Testis (tissue), 3 donors: Measurements from ENCODE around the gene SDK1. TPM values are rescaled to one million over a fixed set of nuclear protein-coding genes. Genes with fewer than 3 reads are reported as not detected.

Experiments
- DNase-seq: peaks from one replicate; pipeline ENCODE4 v3.0.0-alpha.2; 2019
- H3K27ac ChIP-seq, 2 donors: fragments of 200-600 bp; sonication (generic); one replicate each; pipeline ENCODE4 v1.5.1; 2019
- H3K27me3 ChIP-seq: fragments of 200-600 bp; sonication (generic); one replicate; pipeline ENCODE4 v1.5.1; 2019
- H3K36me3 ChIP-seq: fragments of 200-600 bp; sonication (generic); one replicate; pipeline ENCODE4 v1.5.1; 2017; ENCODE audit warnings: low read depth; ENCODE audit errors: missing control alignments
- H3K4me1 ChIP-seq: fragments of 200-600 bp; sonication (generic); one replicate; pipeline ENCODE4 v1.5.1; 2019
- H3K4me3 ChIP-seq, 2 donors: fragments of 200-600 bp; sonication (generic); one replicate each; pipeline ENCODE4 v1.5.1; 2017 to 2019
- H3K9me3 ChIP-seq: fragments of 200-600 bp; sonication (generic); one replicate; pipeline ENCODE4 v1.5.1; 2017
- POLR2A ChIP-seq: fragments of 450-650 bp; IDR thresholded peaks from one replicate; pipeline ENCODE4 v1.6.1; 2017; ENCODE audit warnings: antibody characterized with exemption, mild to moderate bottlenecking, moderate library complexity
- WGBS, 2 donors: methylation state at CpG; one replicate each; pipeline ENCODE4 v1.1.5; 2018; 5-methylcytosine and 5-hydroxymethylcytosine counted together
- intact Hi-C: fragments of 100-400 bp; cut with DNase I; formaldehyde crosslinking; loops from one replicate; pipeline ENCODE4 v1.15.1; 2023; ENCODE audit warnings: low total_unique reads
- polyA plus RNA-seq: library from polyadenylated mRNA; stranded (reverse); fragments of 350-450 nt; fragmentation: Illumina TruSeq; extraction: RNeasy Lipid Tissue Mini Kit (QIAGEN cat#74804); gene quantifications from one replicate; pipeline ENCODE4 v1.2.3, GENCODE V29; 2014; ENCODE audit warnings: low read depth, low replicate concordance; ENCODE audit not compliant: insufficient read depth
- total RNA-seq, 2 donors: library from RNA; depleted of rRNA; stranded (reverse); fragments of >200 nt; gene quantifications; one replicate each; pipeline ENCODE4 v1.2.3, GENCODE V29; 2016
- TF ChIP-seq, protein P1 (sequence below), 3 experiments: fragments of 450-650 bp in 2 of 3; fragments of 200-600 bp in 1 of 3; sonication (generic) in 1 of 3; IDR thresholded peaks; one replicate each; pipeline ENCODE4 v1.5.1; 2016 to 2019; ENCODE audit warnings: antibody characterized with exemption in 3 of 3, mild to moderate bottlenecking in 2 of 3, moderate library complexity in 1 of 3

The SDK1 gene
- total and polyA plus RNA-seq, 3 donors from 2014 or later: 20.0 to 36.2 (median 24.9) TPM

DNA sequence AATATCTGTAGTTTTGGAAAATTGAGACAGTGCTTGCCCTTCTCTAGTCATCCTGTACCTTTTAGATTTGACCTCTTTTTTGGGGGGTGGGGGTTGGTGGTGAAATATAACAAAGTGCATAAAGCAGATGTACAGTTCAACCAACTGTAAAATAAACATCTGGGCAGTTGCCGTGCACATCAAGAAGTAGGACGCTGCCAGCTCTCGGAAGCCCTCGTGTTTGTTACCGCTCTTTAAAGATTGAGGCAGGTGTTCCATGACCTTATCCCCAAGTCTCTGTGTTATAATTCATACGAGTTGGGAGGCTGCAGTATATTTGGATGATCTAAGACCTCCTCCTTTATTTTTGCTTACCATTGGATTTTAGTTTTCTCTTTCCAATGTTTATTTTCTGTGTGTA lies 55.1 kb downstream of the SDK1 start:
- WGBS, 2 donors: 89 to 92% methylated on average over 6 of the region's 6 CpGs
- intact Hi-C loops: no loop called here

GRCh38 chr7:3358991-3359390 lies 57.9 kb downstream of the SDK1 start:
- no peaks in the 10 kb centered on the region for H3K9me3 ChIP-seq
- no peak overlapping the region for H3K27ac ChIP-seq
- 87 to 89% methylated on average over 5 of the region's 5 CpGs for WGBS, 2 donors
- H3K36me3 ChIP-seq: no peaks in the 10 kb centered on the region
- H3K4me1 ChIP-seq: no peaks in the 10 kb centered on the region
- intact Hi-C loops: no loop called here
- H3K4me3 ChIP-seq: no peak overlapping the region
- no peaks in the 10 kb centered on the region for H3K27me3 ChIP-seq
- DNase-seq: no peak
- no peak for TF ChIP-seq POLR2A
- TF ChIP-seq, protein P1, sequence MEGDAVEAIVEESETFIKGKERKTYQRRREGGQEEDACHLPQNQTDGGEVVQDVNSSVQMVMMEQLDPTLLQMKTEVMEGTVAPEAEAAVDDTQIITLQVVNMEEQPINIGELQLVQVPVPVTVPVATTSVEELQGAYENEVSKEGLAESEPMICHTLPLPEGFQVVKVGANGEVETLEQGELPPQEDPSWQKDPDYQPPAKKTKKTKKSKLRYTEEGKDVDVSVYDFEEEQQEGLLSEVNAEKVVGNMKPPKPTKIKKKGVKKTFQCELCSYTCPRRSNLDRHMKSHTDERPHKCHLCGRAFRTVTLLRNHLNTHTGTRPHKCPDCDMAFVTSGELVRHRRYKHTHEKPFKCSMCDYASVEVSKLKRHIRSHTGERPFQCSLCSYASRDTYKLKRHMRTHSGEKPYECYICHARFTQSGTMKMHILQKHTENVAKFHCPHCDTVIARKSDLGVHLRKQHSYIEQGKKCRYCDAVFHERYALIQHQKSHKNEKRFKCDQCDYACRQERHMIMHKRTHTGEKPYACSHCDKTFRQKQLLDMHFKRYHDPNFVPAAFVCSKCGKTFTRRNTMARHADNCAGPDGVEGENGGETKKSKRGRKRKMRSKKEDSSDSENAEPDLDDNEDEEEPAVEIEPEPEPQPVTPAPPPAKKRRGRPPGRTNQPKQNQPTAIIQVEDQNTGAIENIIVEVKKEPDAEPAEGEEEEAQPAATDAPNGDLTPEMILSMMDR (IDR thresholded peaks at IDR 0.05): no peak

More for the DNA sequence above, 55.1 kb downstream of the SDK1 start:
- no peak for TF ChIP-seq POLR2A
- TF ChIP-seq, protein P1 (IDR thresholded peaks at IDR 0.05): no peak
- H3K36me3 ChIP-seq: no peaks in the 10 kb centered on the region
- no peak for DNase-seq
- no peaks in the 10 kb centered on the region for H3K4me1 ChIP-seq
- no peak overlapping the region for H3K4me3 ChIP-seq
- H3K27ac ChIP-seq: no peak overlapping the region
- no peaks in the 10 kb centered on the region for H3K27me3 ChIP-seq
- no peaks in the 10 kb centered on the region for H3K9me3 ChIP-seq

DNA sequence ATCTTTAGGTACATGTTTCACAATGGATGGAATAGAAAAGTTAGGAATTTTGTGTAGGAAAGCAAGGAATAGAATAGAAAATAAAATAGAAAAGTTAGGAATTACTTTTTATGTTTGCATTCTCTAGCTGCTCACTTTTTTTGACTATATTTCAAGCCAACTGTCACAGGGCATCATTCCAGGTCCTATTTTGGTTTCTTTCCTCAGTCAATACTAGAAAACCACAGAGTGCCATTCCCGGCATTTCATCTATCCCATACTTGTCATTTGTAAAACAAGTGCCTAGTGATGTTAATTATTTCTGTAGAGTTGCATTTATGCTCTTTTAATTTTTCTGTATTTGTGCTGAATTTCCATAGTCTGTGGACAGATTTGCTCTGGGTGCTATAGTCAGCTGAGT lies 66.2 kb downstream of the SDK1 start:
- intact Hi-C loops: no loop called here
- Histone ChIP-seq H3K4me1 (peaks cover 2% of the 10 kb centered on the region), H3K4me3 (no peak overlapping the region), H3K9me3 (no peaks in the 10 kb centered on the region), H3K36me3 (no peaks in the 10 kb centered on the region), H3K27ac (no peak overlapping the region), H3K27me3 (no peaks in the 10 kb centered on the region)
- TF ChIP-seq, protein P1 (IDR thresholded peaks at IDR 0.05): no peak
- no peak for TF ChIP-seq POLR2A
- no peak for DNase-seq
- WGBS, 2 donors: 92 to 93% methylated on average over 1 of the region's 1 CpG

DNA sequence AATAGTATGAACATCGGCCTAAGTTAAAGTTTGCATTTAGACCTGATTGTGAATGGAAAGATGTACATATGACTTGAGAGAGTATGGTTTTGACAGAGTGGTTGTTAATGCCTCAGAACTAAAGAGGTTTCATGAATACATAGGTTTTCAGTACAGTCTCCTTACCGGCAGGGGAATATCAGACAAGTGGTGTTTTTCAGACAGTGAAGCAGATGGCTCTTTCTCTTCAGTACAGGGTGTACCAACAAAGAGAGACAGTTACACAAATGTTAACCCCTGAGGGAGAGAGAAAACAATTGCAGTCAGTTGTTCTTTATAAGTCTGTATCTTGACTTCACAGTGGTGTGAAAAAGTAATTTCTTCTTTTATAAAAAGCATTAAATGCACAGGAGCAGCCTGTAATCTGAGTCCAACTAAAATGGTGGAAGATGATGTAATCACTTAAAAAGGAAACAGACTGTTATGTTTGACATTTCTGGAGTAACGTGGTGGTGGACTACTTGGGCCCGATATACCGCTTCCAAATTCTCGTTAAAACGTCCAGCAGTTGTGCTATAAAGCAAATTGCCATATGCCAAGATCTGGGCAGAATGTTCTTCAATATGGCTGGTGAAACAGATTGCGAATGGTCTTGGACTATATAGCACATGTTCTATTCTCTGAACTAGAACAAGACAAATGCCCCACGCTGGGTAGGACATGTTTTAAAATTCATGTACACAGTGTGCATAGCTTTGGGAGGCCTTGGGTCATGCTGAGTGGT lies 69.2 kb downstream of the SDK1 start:
- Histone ChIP-seq H3K4me1 (peaks cover 2% of the 10 kb centered on the region), H3K36me3 (no peaks in the 10 kb centered on the region), H3K27ac (no peak overlapping the region), H3K27me3 (no peaks in the 10 kb centered on the region), H3K4me3 (no peak overlapping the region), H3K9me3 (no peaks in the 10 kb centered on the region)
- intact Hi-C loops: no loop called here
- TF ChIP-seq, protein P1 (IDR thresholded peaks at IDR 0.05): peak in 1 of 3 experiments; percentile 36
- no peak for TF ChIP-seq POLR2A
- 77 to 78% methylated on average over 9 of the region's 9 CpGs for WGBS, 2 donors
- DNase-seq: no peak

GRCh38 chr7:3370921-3371320 lies 69.9 kb downstream of the SDK1 start:
- H3K9me3 ChIP-seq: no peaks in the 10 kb centered on the region
- H3K4me3 ChIP-seq: no peak overlapping the region
- H3K27ac ChIP-seq: no peak overlapping the region
- TF ChIP-seq POLR2A: no peak
- TF ChIP-seq, protein P1 (IDR thresholded peaks at IDR 0.05): no peak
- intact Hi-C loops: no loop called here
- no peak for DNase-seq
- 93 to 95% methylated on average over 7 of the region's 7 CpGs for WGBS, 2 donors
- no peaks in the 10 kb centered on the region for H3K27me3 ChIP-seq
- H3K4me1 ChIP-seq: peaks cover 2% of the 10 kb centered on the region
- H3K36me3 ChIP-seq: no peaks in the 10 kb centered on the region
